Mucosa of stomach (tissue), 1 donor: Measurements from ENCODE around the gene LYPD6B.

Experiments used
- H3K27me3 ChIP-seq: one replicate; pipeline ENCODE4 v1.7.0; 2013; ENCODE audit warnings: mild to moderate bottlenecking, low read length; ENCODE audit not compliant: control insufficient read depth, insufficient read depth
- H3K36me3 ChIP-seq: one replicate; pipeline ENCODE4 v1.7.0; 2013; ENCODE audit warnings: low read length; ENCODE audit not compliant: control insufficient read depth, insufficient read depth
- H3K4me1 ChIP-seq: one replicate; pipeline ENCODE4 v1.7.0; 2013; ENCODE audit warnings: mild to moderate bottlenecking, low read length; ENCODE audit not compliant: control insufficient read depth, insufficient read depth
- H3K4me3 ChIP-seq: one replicate; pipeline ENCODE4 v1.7.0; 2013; ENCODE audit warnings: low read length
- H3K9ac ChIP-seq: one replicate; pipeline ENCODE4 v1.7.0; 2013; ENCODE audit warnings: mild to moderate bottlenecking, low read length, moderate library complexity
- H3K9me3 ChIP-seq: one replicate; pipeline ENCODE4 v1.7.0; 2013; ENCODE audit warnings: mild to moderate bottlenecking, low read length, moderate library complexity; ENCODE audit not compliant: control insufficient read depth
- donor health status: Pancreatic carcinoma.

The LYPD6B gene

GRCh38 chr2:149017116-149017985 lies 21.1 kb upstream of the LYPD6B start:
- Histone ChIP-seq H3K9me3 (no peaks in the 10 kb centered on the region), H3K4me1 (peaks cover 8% of the 10 kb centered on the region), H3K27me3 (no peaks in the 10 kb centered on the region), H3K36me3 (no peaks in the 10 kb centered on the region), H3K4me3 (no peak overlapping the region), H3K9ac (no peak overlapping the region)

DNA sequence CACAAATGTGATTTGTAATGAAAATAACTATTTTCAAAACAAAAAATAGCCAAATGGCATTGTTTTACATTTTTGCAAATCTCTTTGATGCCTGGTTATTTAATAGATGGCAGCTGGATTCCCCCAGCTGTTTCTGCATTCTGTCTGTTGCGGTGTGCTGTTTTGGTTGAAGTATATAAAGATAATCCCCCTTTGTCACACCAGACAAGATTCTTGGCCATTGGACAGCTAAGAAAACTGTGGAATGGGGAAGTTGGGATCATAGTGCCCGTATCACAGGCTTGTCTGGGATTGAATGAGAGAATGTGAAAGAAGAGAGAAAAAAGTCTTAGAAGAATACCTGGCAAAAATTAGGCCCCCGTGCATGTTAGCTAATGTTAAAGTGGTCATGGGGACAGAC lies 19.5 kb upstream of the LYPD6B start:
- H3K4me1 ChIP-seq, result peaks cover 8% of the 10 kb centered on the region
- H3K27me3 ChIP-seq, result no peaks in the 10 kb centered on the region
- H3K36me3 ChIP-seq, result no peaks in the 10 kb centered on the region
- no peaks in the 10 kb centered on the region for H3K9me3 ChIP-seq
- H3K4me3 ChIP-seq, result no peak overlapping the region
- no peak overlapping the region for H3K9ac ChIP-seq

GRCh38 chr2:149019768-149020167 lies 18.7 kb upstream of the LYPD6B start:
- H3K36me3 ChIP-seq, result no peaks in the 10 kb centered on the region
- peaks cover 8% of the 10 kb centered on the region for H3K4me1 ChIP-seq
- H3K4me3 ChIP-seq, result no peak overlapping the region
- no peaks in the 10 kb centered on the region for H3K27me3 ChIP-seq
- H3K9me3 ChIP-seq, result no peaks in the 10 kb centered on the region
- H3K9ac ChIP-seq, result no peak overlapping the region

DNA sequence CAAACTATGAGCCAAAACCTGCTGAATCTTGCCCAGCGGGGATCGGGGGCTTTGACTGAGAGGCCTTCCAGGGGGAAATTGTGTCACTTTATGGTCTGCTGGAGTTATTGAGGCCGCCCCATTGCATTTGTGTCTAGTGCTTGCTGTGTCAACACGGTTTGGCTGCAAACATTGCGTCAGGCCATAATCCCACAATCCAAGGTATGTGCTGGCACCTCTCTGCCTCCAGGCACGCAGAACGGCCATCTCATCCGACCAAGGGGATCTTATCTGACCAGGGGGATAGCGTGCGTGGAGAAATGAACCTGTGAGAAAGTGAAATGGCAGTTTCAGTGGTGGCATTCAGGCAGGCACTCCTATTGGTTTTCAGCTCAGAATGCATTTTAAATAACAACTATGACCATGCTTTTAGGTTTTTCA lies 18.1 kb upstream of the LYPD6B start:
- H3K27me3 ChIP-seq, result no peaks in the 10 kb centered on the region
- H3K9me3 ChIP-seq, result no peaks in the 10 kb centered on the region
- peaks cover 13% of the 10 kb centered on the region for H3K4me1 ChIP-seq
- H3K4me3 ChIP-seq, result no peak overlapping the region
- no peaks in the 10 kb centered on the region for H3K36me3 ChIP-seq
- H3K9ac ChIP-seq, result no peak overlapping the region

GRCh38 chr2:149021271-149021719 lies 17.2 kb upstream of the LYPD6B start:
- Histone ChIP-seq H3K9me3 (no peaks in the 10 kb centered on the region), H3K27me3 (no peaks in the 10 kb centered on the region), H3K4me3 (no peak overlapping the region), H3K36me3 (no peaks in the 10 kb centered on the region), H3K9ac (no peak overlapping the region), H3K4me1 (peaks cover 13% of the 10 kb centered on the region)

GRCh38 chr2:149021761-149022160 lies 16.7 kb upstream of the LYPD6B start:
- H3K36me3 ChIP-seq, result no peaks in the 10 kb centered on the region
- H3K27me3 ChIP-seq, result no peaks in the 10 kb centered on the region
- peaks cover 13% of the 10 kb centered on the region for H3K4me1 ChIP-seq
- no peaks in the 10 kb centered on the region for H3K9me3 ChIP-seq
- no peak overlapping the region for H3K4me3 ChIP-seq
- no peak overlapping the region for H3K9ac ChIP-seq

GRCh38 chr2:149023091-149023490 lies 15.4 kb upstream of the LYPD6B start:
- Histone ChIP-seq H3K4me1 (peaks cover 13% of the 10 kb centered on the region), H3K4me3 (no peak overlapping the region), H3K27me3 (no peaks in the 10 kb centered on the region), H3K9me3 (no peaks in the 10 kb centered on the region), H3K9ac (no peak overlapping the region), H3K36me3 (no peaks in the 10 kb centered on the region)

DNA sequence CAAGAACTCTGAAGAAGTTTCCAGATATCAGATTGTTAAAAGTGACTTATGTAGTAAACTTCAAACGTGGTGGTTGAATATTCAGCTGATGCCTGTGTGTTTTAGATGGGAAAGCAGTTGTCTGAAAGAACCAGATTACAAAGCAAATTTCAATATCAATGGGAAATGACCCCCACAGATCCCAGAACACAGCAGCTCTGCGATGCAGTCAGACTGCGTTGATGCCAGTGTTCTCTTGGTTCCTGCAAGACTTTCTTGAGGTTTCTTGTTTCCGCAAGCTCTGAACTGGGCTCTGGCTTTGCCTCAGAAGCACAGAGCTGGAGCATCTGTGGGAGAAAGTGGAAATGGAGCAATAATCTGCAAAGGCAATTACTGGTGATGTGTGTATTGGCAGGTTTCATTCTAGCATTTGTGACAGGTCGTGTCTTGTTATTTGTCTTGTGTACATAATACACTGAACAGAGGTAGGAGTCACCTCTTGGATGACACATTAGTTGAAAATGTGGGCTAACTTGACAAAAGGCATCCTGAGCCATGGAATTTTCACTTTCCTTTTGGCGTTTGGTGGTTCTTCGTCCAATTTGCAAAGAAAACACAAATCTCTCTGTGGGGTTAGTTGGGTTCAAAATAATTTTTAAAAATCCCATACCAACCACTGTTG lies 10.8 kb upstream of the LYPD6B start:
- Histone ChIP-seq H3K36me3 (no peaks in the 10 kb centered on the region), H3K4me1 (peaks cover 5% of the 10 kb centered on the region), H3K9me3 (no peaks in the 10 kb centered on the region), H3K4me3 (no peak overlapping the region), H3K9ac (no peak overlapping the region), H3K27me3 (no peaks in the 10 kb centered on the region)

DNA sequence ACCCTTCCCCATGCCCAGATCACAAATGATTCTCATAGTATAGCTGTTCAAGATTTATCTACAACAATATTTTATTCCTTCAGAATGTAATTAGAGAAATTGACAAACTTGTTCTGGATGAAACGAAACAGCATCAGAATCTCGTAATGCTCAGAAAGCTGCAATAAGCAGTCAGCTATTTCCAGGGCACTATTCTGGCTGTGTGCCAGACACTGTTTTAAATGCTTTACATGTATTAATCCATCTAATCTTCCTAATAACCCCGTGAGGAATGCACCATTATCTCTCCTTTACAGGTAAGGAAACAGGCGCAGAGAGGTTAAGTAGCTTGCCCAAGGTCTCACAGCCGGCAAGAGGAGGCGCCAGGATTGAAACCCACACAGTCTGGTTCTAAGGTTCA lies 10.1 kb upstream of the LYPD6B start:
- Histone ChIP-seq H3K4me3 (no peak overlapping the region), H3K9ac (no peak overlapping the region), H3K27me3 (no peaks in the 10 kb centered on the region), H3K9me3 (no peaks in the 10 kb centered on the region), H3K36me3 (no peaks in the 10 kb centered on the region), H3K4me1 (peaks cover 8% of the 10 kb centered on the region)

DNA sequence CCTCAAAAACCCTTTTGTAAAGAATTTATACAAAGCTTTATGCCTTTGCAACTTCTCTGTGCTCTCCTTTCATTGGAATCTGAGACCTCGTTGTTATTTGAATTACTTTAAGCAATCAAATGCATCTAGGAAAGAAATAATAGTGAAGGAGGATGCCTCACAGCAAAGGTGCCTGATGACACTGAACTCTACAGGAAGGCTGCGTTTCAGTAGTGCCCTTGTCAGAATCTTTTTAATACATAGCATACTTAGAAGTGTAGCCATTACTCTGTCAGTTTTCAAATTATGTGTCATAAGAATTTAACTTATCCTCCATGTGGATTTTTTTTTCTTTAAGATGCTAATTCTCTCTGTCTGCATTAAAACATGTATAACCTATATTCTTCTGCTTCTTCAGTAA lies 9.6 kb upstream of the LYPD6B start:
- H3K4me3 ChIP-seq, result no peak overlapping the region
- H3K9me3 ChIP-seq, result no peaks in the 10 kb centered on the region
- H3K27me3 ChIP-seq, result no peaks in the 10 kb centered on the region
- H3K9ac ChIP-seq, result no peak overlapping the region
- H3K4me1 ChIP-seq, result peaks cover 13% of the 10 kb centered on the region
- no peaks in the 10 kb centered on the region for H3K36me3 ChIP-seq

- Histone ChIP-seq H3K4me3 (no peak overlapping the region), H3K27me3 (no peaks in the 10 kb centered on the region), H3K9ac (no peak overlapping the region), H3K36me3 (no peaks in the 10 kb centered on the region), H3K9me3 (no peaks in the 10 kb centered on the region), H3K4me1 (peaks cover 19% of the 10 kb centered on the region)
These were observed 9.1 kb upstream of the LYPD6B start for GRCh38 chr2:149029307-149029965.

- H3K9me3 ChIP-seq, result no peaks in the 10 kb centered on the region
- H3K4me1 ChIP-seq, result peaks cover 17% of the 10 kb centered on the region
- H3K4me3 ChIP-seq, result no peak overlapping the region
- no peaks in the 10 kb centered on the region for H3K36me3 ChIP-seq
- H3K27me3 ChIP-seq, result no peaks in the 10 kb centered on the region
- no peak overlapping the region for H3K9ac ChIP-seq
These were observed 7.1 kb upstream of the LYPD6B start for GRCh38 chr2:149031396-149031795.
